Measurements from ENCODE around the gene TST.

Gene TST

GRCh38 chr22:37053310-37054055, 34.2 kb upstream of the TST start:
- DNase-seq, result no peak

DNA sequence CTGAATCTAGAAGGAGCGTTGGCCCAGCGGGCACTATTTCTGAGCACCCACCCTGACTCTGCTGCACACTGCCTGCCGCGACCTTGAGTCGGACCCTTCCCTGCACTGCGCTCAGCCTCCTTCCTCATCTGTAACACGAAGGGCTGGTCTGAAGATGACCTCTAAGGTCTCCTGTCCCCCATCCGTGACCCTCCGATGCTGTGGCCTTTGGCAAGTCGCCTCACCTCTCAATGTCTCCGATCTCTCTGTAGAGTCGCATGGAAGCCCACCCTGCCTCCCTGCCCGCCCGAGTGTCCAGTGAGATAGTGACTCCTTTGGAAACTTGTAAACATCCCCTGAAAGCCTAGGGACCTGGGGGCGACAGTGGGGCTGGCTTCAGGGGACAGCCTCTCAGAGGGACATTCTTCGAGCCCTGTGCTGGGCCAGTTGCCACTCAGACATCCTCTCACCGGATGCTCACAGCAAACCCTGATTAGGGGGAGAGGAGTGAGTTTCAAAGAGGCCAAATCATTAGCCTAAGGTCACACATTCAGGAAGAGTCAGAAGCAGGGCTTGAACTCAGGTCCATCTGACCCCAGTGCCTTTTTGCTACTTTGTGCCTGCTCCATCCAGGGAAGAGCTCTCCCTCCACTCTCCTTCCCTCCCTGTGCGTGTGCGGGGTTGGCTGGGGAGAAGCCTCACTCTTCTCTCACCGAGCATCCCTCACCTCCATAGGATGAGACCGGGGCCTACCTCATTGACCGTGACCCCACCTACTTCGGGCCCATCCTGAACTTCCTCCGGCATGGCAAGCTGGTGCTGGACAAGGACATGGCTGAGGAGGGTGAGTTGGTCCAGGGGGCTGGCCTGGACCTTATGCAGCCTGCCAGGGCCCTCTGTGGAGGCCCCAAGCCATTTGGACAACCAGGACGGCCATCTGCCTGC, 33.4 kb upstream of the TST start:
- DNase-seq, result no peak

- peak; percentile 90 for DNase-seq
Observed at GRCh38 chr22:37051391-37052385, 32.4 kb upstream of the TST start, which contains the start of gene KCTD17. TSS of gene KCTD17 (plus strand) at chr22:37051742. CDS start at chr22:37051761, 19 bp downstream.

DNA sequence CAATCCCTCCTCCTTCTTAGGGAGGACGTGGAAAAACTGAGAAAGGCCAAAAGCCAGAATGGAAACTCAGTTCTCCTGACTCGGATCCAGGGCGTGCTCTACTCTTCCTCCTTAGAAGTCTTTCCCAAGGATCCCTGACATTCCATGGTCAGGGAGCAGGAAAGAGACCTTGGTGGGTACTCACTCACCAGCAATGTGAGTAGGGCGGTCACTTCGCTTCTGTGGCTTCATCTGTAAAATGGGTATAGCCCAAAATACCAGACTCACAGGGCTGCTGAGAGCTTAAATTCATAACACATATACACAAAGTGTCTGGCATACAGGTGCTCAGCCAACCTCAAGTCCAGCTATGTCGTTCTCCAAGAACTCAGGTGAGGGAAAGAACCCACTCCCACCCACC, 31.7 kb upstream of the TST start:
- no peak for DNase-seq

- DNase-seq, result no peak
Observed at GRCh38 chr22:37049224-37049623, 30.0 kb upstream of the TST start.

GRCh38 chr22:37048133-37048532, 28.9 kb upstream of the TST start:
- no peak for DNase-seq

DNA sequence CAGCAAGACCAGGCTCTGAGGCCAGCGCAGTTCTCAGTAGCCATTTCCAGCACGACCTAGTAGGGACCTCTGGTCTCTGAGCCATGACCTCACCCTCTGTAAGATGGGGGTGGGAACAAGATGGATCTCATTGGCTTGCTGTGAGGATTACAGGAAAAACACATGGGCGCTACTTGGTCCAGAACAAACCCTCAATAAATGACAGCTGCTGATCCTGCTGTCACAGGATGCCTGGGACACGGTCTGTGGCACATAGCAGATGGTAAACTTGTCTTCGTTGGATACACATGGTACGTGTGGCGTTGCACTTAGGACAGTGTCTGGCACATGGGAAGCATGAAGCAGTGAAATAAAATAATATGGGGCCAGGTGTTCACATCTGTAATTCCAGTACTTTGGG, 27.8 kb upstream of the TST start:
- no peak for DNase-seq

- no peak for DNase-seq
Observed at GRCh38 chr22:37046589-37046988, 27.3 kb upstream of the TST start.

DNA sequence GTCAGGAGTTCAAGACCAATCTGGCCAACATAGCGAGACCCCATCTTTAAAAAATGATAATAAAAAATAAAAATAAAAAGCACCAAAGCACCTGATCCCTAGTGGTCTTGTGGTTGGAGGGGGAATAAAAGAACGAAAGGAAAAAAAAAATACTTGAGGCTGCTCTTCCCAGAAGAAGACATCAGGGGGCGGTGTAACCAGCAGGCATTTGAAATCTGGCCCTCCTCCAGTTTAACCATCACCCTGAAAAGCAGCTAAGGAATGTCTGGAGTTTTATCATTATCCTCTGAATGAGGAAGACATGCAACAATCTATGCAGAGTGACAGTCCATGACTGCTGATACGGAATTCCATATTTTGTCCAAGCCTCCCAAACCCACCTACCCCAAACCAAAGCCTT, 26.7 kb upstream of the TST start:
- DNase-seq, result no peak

DNA sequence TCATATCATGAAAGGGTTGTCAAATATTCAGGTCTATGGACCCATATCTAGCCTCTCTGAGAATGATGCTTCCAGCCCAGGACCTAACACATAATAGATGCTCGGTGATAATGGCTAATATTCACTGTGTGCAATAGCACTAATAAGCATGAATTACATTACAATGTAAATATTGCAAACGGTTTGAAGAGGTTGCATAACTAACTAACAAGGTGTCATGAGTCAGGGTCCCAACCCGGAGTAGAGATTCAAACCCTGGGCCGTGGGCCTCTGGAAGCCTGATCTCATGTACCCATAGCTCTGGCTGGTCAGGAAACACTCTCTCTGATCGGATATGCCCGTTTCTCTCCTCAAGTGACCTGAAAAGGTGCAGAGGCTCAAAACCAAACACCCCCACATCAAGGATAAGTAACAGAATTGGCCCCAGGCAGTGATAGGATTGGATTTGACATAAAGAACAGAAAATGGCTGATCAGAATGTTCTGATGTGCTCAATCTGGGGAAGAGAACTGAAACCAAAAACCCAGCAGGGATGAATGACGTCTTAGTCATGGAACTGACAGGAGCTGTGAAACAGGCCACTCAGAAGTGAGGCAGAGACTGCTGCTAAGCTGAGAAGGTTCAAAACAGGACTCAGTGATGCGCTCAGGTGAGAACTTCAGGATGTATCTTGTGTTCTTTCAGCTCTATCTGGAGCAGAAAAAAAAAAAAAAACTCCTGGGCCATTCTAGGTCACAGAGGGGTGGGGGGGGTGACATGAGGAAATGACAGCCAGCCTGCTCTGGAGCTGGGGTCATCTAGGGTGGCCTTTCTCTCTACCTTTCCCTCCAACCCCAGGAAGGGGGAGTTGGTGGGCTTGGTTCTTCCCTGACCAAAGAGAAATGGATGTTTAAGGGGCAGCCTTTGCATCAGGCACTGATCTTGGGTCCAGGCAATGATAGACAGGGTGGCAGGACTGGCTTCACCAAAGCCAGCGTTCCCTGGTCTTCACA, 25.7 kb upstream of the TST start:
- no peak for DNase-seq

DNA sequence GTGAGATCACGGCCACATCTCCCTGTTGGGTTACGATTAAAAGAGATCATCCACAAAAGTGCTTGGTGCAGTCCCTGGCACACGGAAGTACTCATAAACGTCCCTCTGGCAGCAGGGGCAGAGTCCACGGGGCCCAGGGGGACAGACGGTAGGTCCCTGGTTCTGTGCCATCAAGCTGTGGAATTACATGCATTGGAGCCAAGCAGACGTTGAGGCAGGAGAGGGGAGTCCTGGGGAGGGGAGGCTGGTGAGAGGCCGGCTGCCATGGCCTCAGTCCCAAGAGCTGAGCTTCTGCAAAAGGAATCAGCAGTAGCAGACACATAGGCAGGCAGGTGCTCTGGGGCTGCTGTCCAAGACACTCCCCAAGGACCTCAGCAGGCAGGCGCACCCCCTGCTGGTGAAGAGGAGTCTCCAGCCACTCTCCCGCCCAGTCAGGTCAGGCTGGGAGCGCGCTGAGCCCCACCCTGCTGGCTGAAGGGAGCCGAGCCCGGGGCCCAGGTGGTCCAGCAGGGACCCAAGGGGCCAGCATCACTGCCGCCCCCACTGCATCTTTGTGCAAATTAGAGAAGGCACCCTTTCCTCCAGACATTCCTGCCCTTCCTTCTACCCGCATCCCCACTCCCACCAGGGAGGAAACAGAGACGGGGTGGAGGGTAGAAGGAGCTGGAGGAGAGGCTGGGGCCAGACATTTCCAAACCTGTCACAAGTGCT, 24.7 kb upstream of the TST start:
- peak; percentile 73 for DNase-seq

GRCh38 chr22:37043209-37043827, 24.1 kb upstream of the TST start:
- no peak for DNase-seq

DNA sequence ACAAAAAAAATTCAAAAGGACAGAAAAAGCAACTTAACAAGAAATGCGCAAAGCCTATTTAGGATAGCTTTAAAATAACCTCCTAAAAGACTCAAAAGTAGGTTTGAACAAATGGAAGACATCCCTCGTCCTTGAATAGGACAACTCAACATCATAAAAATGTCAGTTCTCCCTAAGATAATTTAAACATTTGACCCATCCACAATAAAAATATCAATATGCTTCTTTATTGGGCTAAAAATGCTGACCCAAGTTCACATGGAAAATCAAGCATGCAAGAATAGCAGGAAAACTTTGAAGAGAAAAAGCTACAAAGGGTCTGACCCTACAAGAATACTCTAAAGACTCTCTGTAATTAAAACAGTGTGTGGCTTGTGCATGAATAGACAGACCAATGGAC, 20.2 kb upstream of the TST start:
- DNase-seq, result no peak

GRCh38 chr22:37037669-37038068, 18.4 kb upstream of the TST start:
- DNase-seq, result no peak

GRCh38 chr22:37036655-37037377, 17.6 kb upstream of the TST start:
- no peak for DNase-seq

DNA sequence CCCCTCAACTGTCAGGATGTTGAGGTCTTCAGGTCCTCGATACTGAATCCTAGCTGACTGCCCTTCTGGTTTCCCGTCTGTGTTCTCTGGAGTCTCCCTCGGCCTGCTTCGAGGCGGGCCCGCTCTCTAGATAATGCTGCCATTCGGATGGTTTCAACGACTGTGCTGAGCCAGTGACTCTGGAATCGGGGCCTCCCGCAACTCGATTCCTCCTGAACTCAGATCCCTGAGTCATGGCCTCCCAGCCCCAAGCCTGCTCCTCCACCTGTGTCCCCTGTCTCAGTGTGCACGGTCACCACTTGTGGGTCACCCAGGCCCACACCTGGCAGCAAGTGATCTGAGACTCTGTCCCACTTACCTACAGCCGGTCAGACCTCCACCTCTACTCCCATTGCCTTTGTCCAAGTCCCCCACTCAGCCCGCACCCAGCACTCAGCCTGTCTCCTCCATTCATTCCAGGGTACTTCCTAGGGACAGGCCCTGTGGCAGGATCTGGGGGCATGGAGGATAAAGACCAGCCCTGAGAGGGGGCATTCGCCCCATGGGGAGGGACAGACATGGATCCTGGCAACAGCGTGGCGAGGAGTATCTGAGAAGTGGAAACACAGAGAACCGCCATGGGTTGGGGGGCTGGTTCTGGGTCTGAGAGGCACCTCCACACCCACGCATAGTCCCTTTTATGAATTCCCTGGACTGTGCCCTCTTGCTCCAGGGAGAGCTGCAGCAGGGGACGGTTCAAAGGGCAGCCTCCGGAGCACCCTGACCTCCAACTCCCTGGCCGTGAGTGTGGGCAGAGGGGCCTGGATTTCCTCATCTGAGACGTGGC, 14.6 kb upstream of the TST start:
- no peak for DNase-seq

DNA sequence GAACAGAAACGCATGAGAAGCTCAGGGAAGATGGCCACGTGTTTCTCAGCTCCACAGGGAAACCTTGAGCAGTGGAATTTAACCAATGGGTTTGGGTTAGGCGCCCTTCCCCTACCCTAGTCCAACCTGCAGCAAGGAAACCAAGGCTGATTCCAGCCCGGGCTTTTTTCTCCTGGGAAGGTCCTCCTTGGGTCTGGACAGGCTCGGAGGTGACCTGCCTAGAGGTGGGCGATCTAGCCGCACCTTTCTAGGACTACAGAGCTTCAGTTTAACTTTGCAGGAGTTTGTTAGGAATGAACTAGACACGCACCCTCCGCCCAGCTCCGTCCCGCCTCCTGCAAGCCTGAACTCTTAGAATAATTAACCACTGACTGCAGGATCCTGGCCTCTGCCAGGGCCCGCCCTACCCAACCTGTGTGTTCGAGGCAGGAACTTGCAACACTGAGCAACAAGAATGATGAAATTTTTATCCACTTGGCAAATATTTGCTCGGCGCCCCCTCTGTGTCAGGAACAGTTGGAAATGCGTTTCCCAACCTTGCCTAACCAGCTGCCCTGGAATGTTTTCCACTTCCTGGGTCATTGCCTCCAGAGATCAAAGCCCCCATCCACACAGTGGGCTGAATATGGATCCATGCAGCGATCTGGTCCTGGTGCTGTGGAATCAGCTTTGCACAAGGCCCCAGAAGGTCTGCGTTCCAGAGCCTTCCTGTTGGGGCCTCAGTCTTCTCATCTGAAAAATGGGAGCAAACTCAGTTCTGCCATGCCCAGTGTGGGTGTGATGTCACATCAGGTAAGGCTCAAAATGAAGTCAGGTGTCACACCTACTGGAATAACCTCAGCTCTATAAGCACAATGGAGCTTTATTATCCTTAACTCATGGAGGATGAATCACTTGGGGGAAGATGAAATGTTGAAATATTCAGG, 13.6 kb upstream of the TST start:
- no peak for DNase-seq

DNA sequence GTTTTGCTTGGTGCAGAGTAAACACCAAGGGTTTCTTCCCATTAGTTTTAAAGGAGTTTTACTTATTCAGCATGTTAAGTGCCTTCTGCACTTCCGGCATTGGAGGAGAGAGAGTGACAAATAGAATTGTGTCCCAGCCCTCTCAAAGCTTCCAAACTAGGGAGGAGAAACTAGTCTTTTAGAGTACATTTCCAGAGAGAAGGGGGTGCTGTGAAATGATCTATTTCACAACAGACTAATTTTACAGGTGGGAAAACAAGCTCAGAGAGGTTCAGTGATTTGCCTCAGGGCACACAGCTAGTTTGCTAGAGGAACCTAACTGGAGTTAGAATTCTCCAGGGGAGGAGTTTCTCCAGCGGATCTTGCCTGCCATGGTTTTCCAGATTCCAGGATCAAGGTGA, 12.9 kb upstream of the TST start:
- DNase-seq, result no peak

Measured in activated CD8-positive, alpha-beta memory T cell treated with anti-CD3 and anti-CD28 coated beads for 24 hours (primary cell).